Stimulated activated CD8-positive, alpha-beta memory T cell treated with anti-CD3 and anti-CD28 coated beads, Interleukin-15, amount 100 ng/mL, for 4 hours (primary cell): Measurements from ENCODE around the gene INF2.
"Not testable (repeated sequence)": the region's sequence is repeated elsewhere in the genome, so short reads cannot be mapped to it uniquely, and the experiment has no call there.

ENCODE experiments used
- DNase-seq, 2 donors: peaks; one replicate each; pipeline ENCODE4 v3.0.0-alpha.2; 2020; ENCODE audit warnings: low read depth in 2 of 2

Gene INF2

GRCh38 chr14:104689109-104689880 is at the start of gene INF2:
TSS of gene INF2 (plus strand) at chr14:104689618. CDS start at chr14:104701366, 11,748 bp downstream.
- DNase-seq = peak in 1 of 2 donors; percentile 27

- DNase-seq = no peak
Measured at GRCh38 chr14:104639885-104640548, 49.4 kb upstream of the INF2 start.

DNA sequence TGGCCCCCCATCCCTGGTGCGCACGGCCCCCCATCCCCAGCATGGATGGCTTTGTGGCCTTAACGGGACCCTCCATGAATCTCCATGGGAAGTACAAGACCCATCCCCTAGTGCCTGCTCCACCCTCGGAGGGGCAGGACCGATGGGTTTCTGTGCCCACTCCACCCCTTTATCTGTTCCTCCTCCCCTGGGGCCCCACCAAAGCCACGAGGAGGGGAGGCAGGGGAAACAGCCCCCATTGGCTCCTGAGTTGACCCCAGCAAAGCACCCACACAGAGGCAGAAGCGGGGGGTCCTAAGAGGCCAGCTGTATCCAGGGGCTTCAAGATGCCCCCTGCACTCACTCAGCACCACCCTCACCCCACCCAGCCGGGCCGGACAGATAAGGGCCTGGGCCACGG is 48.7 kb upstream of the INF2 start:
- DNase-seq = no peak

- DNase-seq = no peak
Measured at GRCh38 chr14:104641753-104642539, 47.5 kb upstream of the INF2 start.

DNA sequence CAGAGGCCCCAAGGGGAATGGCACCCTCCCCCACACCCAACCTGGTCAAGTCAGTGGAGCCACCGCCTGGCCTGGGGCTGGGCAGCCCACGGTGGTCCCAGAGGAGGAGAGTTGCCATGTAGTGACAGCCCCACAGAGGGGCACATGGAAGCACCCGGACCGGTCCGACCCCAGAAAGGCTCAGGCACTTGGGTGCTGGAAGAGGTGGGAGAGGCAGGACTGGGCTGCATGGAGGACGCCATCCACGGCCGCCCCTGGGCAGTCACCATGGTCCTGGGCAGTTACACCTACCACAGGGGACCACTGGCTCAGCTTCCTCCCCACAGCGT is 46.9 kb upstream of the INF2 start:
- DNase-seq = no peak

DNA sequence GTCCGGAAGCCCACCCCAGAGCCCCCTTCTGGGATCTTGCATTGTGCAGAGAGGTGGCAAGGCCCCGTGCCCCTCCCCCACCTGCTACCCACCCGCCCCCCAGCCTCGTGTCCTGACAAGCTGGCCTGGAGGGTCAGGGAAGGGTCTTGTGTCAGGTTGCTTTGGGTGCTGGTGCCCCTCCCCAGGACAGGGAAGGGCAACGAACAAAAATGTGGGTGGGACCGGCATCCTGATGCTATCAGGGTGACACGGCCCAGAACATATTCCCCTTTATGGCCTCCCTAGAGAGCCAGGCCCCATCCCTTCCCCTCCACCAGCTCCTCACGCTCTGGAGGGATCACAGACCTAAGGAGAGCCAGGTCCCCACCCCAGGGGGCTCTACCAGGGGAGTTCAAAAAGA is 46.1 kb upstream of the INF2 start:
- no peak for DNase-seq

- no peak for DNase-seq
Measured at GRCh38 chr14:104644091-104644635, 45.3 kb upstream of the INF2 start.

- DNase-seq = no peak
Measured at GRCh38 chr14:104644656-104645378, 44.6 kb upstream of the INF2 start.

DNA sequence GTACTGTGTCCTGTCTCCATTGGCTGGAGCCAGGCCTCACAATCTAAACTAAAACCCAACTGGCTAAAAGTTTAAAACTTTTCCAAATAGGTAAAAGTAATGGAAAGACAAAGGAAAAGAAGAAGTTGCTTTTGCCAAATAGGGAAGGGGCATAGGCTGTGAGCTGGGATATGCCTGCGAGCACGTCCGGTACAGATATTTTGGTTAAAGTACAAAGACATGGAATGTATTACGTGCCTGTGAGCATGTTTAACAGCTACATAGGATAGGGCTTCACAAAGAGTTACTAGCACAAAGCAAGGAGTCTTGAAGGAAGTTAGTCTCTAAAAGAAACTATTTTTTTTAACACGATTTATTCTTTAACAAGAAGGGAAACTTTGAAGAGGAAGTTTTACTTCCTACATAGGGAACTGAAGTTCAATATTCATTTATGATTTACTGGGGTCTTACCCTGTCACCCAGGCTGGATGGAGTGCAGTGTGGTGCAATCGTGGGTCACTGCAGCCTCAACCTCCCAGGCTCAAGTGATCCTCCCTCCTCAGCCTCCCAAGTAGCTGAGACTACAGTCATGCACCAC is 41.9 kb upstream of the INF2 start:
- no peak for DNase-seq

DNA sequence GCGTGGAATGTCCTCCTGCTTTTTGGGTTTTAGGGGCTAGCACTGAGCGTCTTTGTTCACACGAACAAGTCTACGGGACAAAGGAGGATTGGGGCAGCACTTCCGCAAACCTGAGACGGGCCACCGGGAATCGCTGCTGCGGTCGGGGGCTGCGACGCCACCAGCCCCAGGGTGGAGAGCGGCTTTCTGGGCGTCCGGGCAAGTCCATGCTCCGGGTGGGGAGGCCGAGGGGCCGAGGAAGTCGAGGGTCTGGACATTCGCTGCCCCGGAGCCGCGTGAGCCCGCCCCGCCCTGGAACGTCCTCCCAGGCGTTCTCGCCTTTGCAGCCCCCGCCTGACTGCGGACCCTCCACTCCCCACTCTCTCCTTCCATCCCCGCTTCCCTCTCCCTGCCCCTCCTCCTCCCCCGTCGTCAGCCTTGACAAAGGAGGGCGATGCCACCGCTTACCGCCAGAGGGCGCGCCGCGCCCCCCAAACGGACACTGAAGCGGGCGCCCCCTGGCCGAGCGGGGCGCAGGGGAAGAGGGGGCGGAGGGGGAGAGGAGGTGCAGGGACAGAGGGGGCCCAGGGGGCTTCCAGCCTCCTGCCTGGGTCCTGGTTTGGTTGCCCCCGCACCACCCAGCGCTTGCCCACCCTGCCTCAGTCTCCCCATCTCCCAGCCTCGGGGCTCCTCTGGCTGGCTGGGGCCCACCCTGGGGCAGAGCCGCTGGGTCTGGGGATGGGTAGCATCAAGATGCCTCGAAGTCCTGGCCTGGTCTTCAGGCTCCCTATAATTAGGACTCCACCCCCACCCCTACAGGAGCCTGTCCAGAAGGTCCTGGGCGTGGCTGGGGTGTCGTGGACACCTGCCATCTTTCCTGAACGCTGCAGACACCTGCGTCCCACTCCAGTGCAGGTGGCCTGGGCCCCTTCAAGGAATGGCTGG is 39.1 kb upstream of the INF2 start:
- peak in 1 of 2 donors; percentile 37 for DNase-seq

DNA sequence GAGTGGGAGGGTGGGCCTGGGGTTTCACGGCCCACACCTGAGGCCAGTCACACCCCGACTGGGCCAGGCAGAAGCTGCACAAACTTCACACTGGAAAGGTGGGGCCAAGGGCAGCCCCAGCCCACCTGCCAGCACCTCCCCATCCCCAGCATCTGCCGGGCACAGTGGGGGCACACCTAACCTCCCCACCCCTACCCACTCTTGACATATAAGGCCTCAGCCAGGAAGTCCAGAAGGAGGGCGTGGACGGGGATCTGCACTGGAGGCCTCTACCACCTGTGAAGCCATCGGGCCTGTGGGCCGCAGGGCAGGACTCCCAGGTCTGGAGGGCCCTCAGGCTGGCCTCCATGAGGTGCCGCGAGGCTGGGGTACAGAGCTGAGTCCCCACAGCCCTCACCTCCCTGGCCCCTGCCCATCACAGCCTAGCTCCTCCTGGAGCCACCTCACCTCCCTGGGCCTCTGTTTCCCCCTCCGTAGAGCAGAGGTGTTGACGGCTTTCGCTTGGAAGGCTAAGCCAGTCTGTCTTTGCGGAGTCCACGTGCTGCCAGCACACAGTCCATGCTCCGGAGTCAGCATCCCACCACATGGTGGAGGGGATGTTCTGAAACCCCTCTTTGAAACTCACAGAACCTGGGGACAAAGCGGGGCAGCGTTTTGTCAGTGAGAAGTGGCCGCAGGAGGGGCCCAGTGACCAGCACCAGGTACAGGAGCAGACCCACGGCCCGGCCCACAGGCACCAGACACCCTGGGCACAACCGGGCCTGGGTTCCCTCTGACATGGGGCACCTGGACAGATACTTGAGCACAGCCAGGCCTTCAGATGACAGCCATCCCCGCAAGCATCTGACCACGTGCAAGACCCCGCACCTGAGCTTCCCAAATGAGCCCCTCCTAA is 38.2 kb upstream of the INF2 start:
- no peak for DNase-seq

DNA sequence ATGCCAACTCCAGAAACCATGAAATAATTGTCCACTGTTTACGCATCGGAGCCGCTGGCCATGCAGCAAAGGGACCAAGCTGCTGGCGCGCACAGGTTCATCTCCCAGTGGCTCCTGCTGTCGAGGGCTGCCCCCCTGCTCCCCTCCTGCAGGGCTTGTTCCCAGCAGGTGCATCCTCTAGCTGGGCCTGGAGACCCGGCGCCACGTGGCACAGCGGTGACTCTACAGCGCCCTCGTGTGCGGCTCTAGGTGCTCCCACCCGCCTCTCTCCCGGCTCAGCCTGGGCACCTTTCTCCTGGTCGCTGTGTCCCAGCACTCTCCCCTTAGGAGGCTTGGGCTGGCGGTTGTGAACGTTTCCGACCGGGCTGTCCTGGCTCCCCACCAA is 37.5 kb upstream of the INF2 start:
- DNase-seq = no peak

DNA sequence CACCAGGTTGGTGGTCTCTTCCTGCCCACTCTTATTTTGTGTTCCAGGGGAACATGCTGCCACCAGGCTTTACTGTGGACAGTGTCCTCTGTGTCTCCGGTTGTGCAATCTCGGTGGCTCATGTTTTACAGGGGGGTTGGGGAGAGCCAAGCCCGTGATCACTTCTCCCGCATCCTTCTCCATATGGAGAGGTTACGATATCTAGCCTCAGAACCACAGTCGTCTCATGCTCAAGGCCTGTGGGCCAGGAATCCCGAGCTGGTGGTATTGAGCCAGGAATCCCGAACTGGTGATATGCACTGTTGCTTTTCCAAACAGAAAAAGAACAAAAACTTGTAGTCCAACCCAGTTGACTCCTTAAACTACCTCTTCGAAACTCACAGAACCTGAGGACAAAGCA is 37.0 kb upstream of the INF2 start:
- no peak for DNase-seq

DNA sequence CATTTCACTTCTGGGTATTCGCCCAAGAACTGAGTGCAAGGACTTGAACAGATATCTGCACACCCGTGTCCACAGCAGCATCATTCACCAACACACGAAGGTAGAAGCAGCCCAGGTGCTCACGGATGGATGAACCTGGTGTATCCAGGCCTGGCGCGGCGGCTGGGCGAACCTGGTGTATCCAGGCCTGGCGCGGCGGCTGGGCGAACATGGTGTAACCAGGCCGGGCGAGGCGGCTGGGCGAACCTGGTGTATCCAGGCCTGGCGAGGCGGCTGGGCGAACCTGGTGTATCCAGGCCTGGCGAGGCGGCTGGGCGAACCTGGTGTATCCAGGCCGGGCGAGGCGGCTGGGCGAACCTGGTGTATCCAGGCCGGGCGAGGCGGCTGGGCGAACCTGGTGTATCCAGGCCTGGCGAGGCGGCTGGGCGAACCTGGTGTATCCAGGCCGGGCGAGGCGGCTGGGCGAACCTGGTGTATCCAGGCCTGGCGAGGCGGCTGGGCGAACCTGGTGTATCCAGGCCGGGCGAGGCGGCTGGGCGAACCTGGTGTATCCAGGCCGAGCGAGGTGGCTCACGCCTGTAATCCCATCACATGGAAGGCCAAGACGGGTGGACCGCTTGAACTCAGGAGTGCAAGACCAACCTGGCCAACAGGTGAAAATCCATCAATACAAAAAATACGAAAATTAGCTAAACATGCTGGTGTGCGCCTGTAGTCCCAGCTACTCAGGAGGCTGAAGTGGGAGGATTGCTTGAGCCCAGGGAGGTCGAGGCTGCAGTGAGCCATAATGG is 36.1 kb upstream of the INF2 start:
- not testable (repeated sequence) for DNase-seq

- DNase-seq = no peak
Measured at GRCh38 chr14:104654119-104654518, 35.3 kb upstream of the INF2 start.

- no peak for DNase-seq
Measured at GRCh38 chr14:104655128-104655848, 34.1 kb upstream of the INF2 start.

DNA sequence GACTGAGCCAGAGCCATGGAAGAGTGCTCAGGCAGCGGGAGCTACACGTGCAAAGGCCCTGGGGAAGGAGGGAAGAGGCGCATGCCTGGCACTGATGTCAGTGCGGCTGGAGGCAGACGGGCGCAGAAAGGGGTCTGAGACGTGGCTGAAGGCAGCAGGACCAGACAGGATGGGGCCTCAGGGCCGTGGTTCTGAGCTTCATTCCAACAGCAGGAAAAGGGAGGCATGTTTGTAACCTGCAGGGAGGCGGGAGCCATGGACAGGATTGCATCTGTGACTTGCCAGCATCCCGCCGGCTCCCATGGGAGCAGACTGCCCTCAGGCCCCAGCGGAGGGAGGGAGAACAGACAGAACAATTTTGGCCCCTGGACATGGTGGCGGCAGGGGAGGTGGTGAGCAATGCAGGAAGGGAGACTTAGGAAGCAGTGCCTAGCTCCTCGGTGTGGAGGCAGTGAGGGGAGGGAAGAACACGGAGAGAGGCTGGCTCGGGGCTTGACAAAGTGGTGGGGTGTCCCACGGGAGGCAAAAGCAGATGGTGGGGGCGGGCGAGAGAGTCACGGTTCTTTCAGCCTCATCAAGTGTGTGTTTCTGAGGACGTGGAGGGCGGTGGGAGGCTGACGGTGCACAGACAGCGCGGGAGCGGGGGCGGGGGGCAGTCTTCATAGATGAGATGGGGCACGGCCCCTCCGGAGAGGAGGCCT is 33.3 kb upstream of the INF2 start:
- DNase-seq = no peak
